ENCODE measurements around the gene MTERF4. TPM values are rescaled to one million over a fixed set of nuclear protein-coding genes. Genes with fewer than 3 reads are reported as not detected.

MTERF4 gene
- total and polyA plus RNA-seq, 2 of the 4 experiments (the other 2 are of a cell fraction) = 26.6 to 33.3 TPM

- H2BK15ac ChIP-seq (ENCODE audit: low read depth, low read length) = no peak overlapping the region
- no peak overlapping the region for H3K9ac ChIP-seq (ENCODE audit: low read depth, low read length)
- BruUV-seq (replicated peaks) = no TSS peak
- no peak overlapping the region for H2BK120ac ChIP-seq (ENCODE audit: low read depth, low read length)
- H3K4ac ChIP-seq (ENCODE audit: low read depth, low read length) = no peak overlapping the region
- in situ Hi-C loops (cut with MboI; ENCODE audit: low sequenced_read_pairs) = loop anchor here (10.0 kb wide), 1 partner anchor 218 kb away; no protein-coding TSS in a partner anchor
- H4K5ac ChIP-seq (ENCODE audit: low read depth, low read length) = no peak overlapping the region
- intact Hi-C loops (cut with micrococcal nuclease) = no loop called here
- no peaks in the 10 kb centered on the region for H3K4me1 ChIP-seq (ENCODE audit: control insufficient read depth, insufficient read depth, low read length)
- H2BK20ac ChIP-seq (ENCODE audit: low read depth, low read length) = no peak overlapping the region
- no peaks in the 10 kb centered on the region for H3K79me1 ChIP-seq (ENCODE audit: low read depth in 1 of 2, low read length in 2 of 2)
- no peaks in the 10 kb centered on the region for H3K27me3 ChIP-seq (ENCODE audit: control insufficient read depth, insufficient read depth, low read length)
- H3K9me1 ChIP-seq (ENCODE audit: insufficient read depth, low read length) = no peaks in the 10 kb centered on the region
- no peaks in the 10 kb centered on the region for H3K9me3 ChIP-seq (ENCODE audit: control insufficient read depth, insufficient read depth, low read length)
- no peak overlapping the region for H3K14ac ChIP-seq (replicated peaks; ENCODE audit: low read depth, low read length)
- no peaks in the 10 kb centered on the region for H4K20me1 ChIP-seq (ENCODE audit: insufficient read depth, low read length)
- no peak overlapping the region for H3K18ac ChIP-seq (ENCODE audit: low read depth, low read length)
- ChIA-PET POLR2A (ENCODE audit: unreplicated experiment) (no interaction called here), CTCF (no interaction called here)
- H4K91ac ChIP-seq (ENCODE audit: insufficient read depth, low read depth, low read length) = no peak overlapping the region
- no peak for TF ChIP-seq SMC3 (IDR thresholded peaks at IDR 0.05; ENCODE audit: low read depth, low read length)
- TF ChIP-seq FOS (IDR thresholded peaks at IDR 0.05; ENCODE audit: low read depth, low read length) = no peak
- no peak for TF ChIP-seq MXI1 (IDR thresholded peaks at IDR 0.05; ENCODE audit: borderline replicate concordance, low read depth, low read length)
- no peak for TF ChIP-seq RAD21 (IDR thresholded peaks at IDR 0.05; ENCODE audit: low read length)
- no peak for TF ChIP-seq RCOR1 (IDR thresholded peaks at IDR 0.05; ENCODE audit: insufficient replicate concordance, low read length)
- TF ChIP-seq RFX5 (IDR thresholded peaks at IDR 0.05; ENCODE audit: low read depth, low read length) = no peak
- no peak for TF ChIP-seq CHD1 (IDR thresholded peaks at IDR 0.05; ENCODE audit: low read depth, low read length)
- no peak for TF ChIP-seq BHLHE40 (IDR thresholded peaks at IDR 0.05; ENCODE audit: low read depth, low read length)
- TF ChIP-seq USF2 (IDR thresholded peaks at IDR 0.05; ENCODE audit: low read depth, low read length) = no peak
- TF ChIP-seq CEBPB (IDR thresholded peaks at IDR 0.05; ENCODE audit: low read depth, low read length) = no peak
- no peak overlapping the region for H3K4me2 ChIP-seq (ENCODE audit: low read depth, low read length)
- ATAC-seq (ENCODE audit: low read depth) (no peak), DNase-seq (no peak)
- H3K27ac ChIP-seq (ENCODE audit: insufficient read depth, low read length) = no peak overlapping the region
- dilution Hi-C loops (cut with HindIII; ENCODE audit: low sequenced_read_pairs, unreplicated experiment) = no loop called here
- no peak overlapping the region for H4K8ac ChIP-seq (ENCODE audit: low read depth in 2 of 2, low read length in 2 of 2)
- WGBS, 2 experiments (ENCODE audit: extremely low coverage in 2 of 2, insufficient read length in 1 of 2) = 60% methylated on average over 9 of the region's 14 CpGs; no CpG with 5 or more reads in 1 of the 2 experiments
- H2BK5ac ChIP-seq (ENCODE audit: low read depth, low read length, poor library complexity, severe bottlenecking) = no peak overlapping the region
- H3K56ac ChIP-seq (ENCODE audit: extremely low read depth, insufficient read depth, low read length) = no peak overlapping the region
- H2AK9ac ChIP-seq (replicated peaks; ENCODE audit: low read depth, low read length, poor library complexity) = no peak overlapping the region
- peaks cover 45% of the 10 kb centered on the region; the same call in 1 of the 2 replicates for H3K36me3 ChIP-seq (ENCODE audit: control insufficient read depth, insufficient read depth, low read length)
- no peak overlapping the region for H3K23ac ChIP-seq (ENCODE audit: low read depth, low read length)
- no peak overlapping the region for H3K4me3 ChIP-seq (ENCODE audit: insufficient read depth, low read depth, low read length)
- H2AFZ ChIP-seq (replicated peaks; ENCODE audit: low read length, poor library complexity) = no peak overlapping the region
- H2AK5ac ChIP-seq (ENCODE audit: low read depth, low read length) = no peak overlapping the region
Observed at GRCh38 chr2:241072553-241073165, 29.4 kb downstream of the MTERF4 start.

Data from IMR-90 (cell line).